Thymus (tissue), 11 donors: Measurements from ENCODE around the gene UGT1A1. TPM values are rescaled to one million over a fixed set of nuclear protein-coding genes. Genes with fewer than 3 reads are reported as not detected.

ENCODE experiments used
- DNase-seq, 9 donors: peaks; one replicate each; pipeline ENCODE4 v3.0.0-alpha.2; 2013; ENCODE audit warnings: low spot score in 9 of 9, low read depth in 6 of 9, missing footprints in 1 of 9
- H3K27ac ChIP-seq, 2 donors: one replicate each; pipeline ENCODE4 v1.5.1; 2013; ENCODE audit warnings: control low read depth in 1 of 2, low read depth in 1 of 2, low read length in 1 of 2, mild to moderate bottlenecking in 1 of 2, moderate library complexity in 1 of 2
- H3K27me3 ChIP-seq, 2 donors: one replicate each; pipeline ENCODE4 v1.5.1; 2013; ENCODE audit warnings: low read length in 1 of 2; ENCODE audit not compliant: control insufficient read depth in 2 of 2, insufficient read depth in 1 of 2
- H3K36me3 ChIP-seq, 2 donors: one replicate each; pipeline ENCODE4 v1.5.1; 2013; ENCODE audit warnings: low read length in 1 of 2, mild to moderate bottlenecking in 1 of 2, moderate library complexity in 1 of 2; ENCODE audit not compliant: control insufficient read depth in 2 of 2, insufficient read depth in 2 of 2
- H3K4me1 ChIP-seq, 2 donors: one replicate each; pipeline ENCODE4 v1.5.1; 2013; ENCODE audit warnings: low read length in 2 of 2; ENCODE audit not compliant: control insufficient read depth in 2 of 2, insufficient read depth in 2 of 2
- H3K4me3 ChIP-seq, 2 donors: one replicate each; pipeline ENCODE4 v1.5.1; 2013; ENCODE audit warnings: low read length in 2 of 2, control low read depth in 1 of 2, mild to moderate bottlenecking in 1 of 2
- H3K9me3 ChIP-seq, 2 donors: one replicate each; pipeline ENCODE4 v1.5.1; 2013; ENCODE audit warnings: low read length in 1 of 2, mild to moderate bottlenecking in 1 of 2; ENCODE audit not compliant: control insufficient read depth in 2 of 2, insufficient read depth in 1 of 2
- WGBS: extraction: QIAGEN DNeasy Blood & Tissue Kit; methylation state at CpG from one replicate; pipeline ENCODE4 v1.1.7; 2013; 5-methylcytosine and 5-hydroxymethylcytosine counted together
- polyA plus RNA-seq: library from polyadenylated mRNA; stranded (reverse); fragments of 200-250 nt; gene quantifications from one replicate; pipeline ENCODE4 v1.2.3, GENCODE V29; 2013
- total RNA-seq: library from RNA; stranded (reverse); fragments of 120-200 nt; gene quantifications from one replicate; pipeline ENCODE4 v1.2.4, GENCODE V29; 2013
- donor health status: healthy.

Gene UGT1A1
- total and polyA plus RNA-seq, 2 donors: 0.09 to 0.32 TPM

- no peak overlapping the region for H3K27ac ChIP-seq
- H3K9me3 ChIP-seq: peaks cover 0 to 4% of the 10 kb centered on the region in 2 donors
- H3K4me3 ChIP-seq: no peak overlapping the region
- H3K36me3 ChIP-seq: no peaks in the 10 kb centered on the region
- no peaks in the 10 kb centered on the region for H3K4me1 ChIP-seq
- DNase-seq: no peak
- H3K27me3 ChIP-seq: no peaks in the 10 kb centered on the region
- WGBS: 71% methylated on average over 7 of the region's 7 CpGs
These were observed 39.1 kb downstream of the UGT1A1 start for GRCh38 chr2:233799087-233799665.

- whole genome bisulfite sequencing: 56% methylated on average over 5 of the region's 5 CpGs
- H3K27me3 ChIP-seq: peaks cover 0 to 2% of the 10 kb centered on the region in 2 donors
These were observed 39.6 kb downstream of the UGT1A1 start for GRCh38 chr2:233799716-233800115.

GRCh38 chr2:233800208-233800607, 40.1 kb downstream of the UGT1A1 start:
- H3K27ac ChIP-seq: no peak overlapping the region
- H3K27me3 ChIP-seq: peaks cover 0 to 4% of the 10 kb centered on the region in 2 donors
- WGBS: 89% methylated on average over 7 of the region's 7 CpGs
- H3K9me3 ChIP-seq: peaks cover 0 to 4% of the 10 kb centered on the region in 2 donors
- H3K4me3 ChIP-seq: no peak overlapping the region
- no peak for DNase-seq
- no peaks in the 10 kb centered on the region for H3K4me1 ChIP-seq
- no peaks in the 10 kb centered on the region for H3K36me3 ChIP-seq

More at GRCh38 chr2:233799716-233800115, 39.6 kb downstream of the UGT1A1 start:
- DNase-seq: no peak
- Histone ChIP-seq H3K36me3 (no peaks in the 10 kb centered on the region), H3K4me1 (no peaks in the 10 kb centered on the region), H3K27ac (no peak overlapping the region), H3K9me3 (peaks cover 0 to 4% of the 10 kb centered on the region in 2 donors), H3K4me3 (no peak overlapping the region)

GRCh38 chr2:233801357-233802131, 41.5 kb downstream of the UGT1A1 start:
- Histone ChIP-seq H3K27ac (no peak overlapping the region), H3K36me3 (no peaks in the 10 kb centered on the region), H3K4me1 (no peaks in the 10 kb centered on the region), H3K4me3 (no peak overlapping the region), H3K9me3 (peaks cover 0 to 4% of the 10 kb centered on the region in 2 donors), H3K27me3 (peaks cover 0 to 4% of the 10 kb centered on the region in 2 donors)
- no peak for DNase-seq
- 65% methylated on average over 9 of the region's 9 CpGs for WGBS

GRCh38 chr2:233802132-233802815, 42.2 kb downstream of the UGT1A1 start:
- DNase-seq: no peak
- Histone ChIP-seq H3K36me3 (no peaks in the 10 kb centered on the region), H3K27me3 (peaks cover 0 to 4% of the 10 kb centered on the region in 2 donors), H3K27ac (no peak overlapping the region), H3K4me1 (no peaks in the 10 kb centered on the region), H3K9me3 (peaks cover 0 to 4% of the 10 kb centered on the region in 2 donors), H3K4me3 (no peak overlapping the region)
- WGBS: 82% methylated on average over 3 of the region's 3 CpGs

GRCh38 chr2:233803292-233803911, 43.3 kb downstream of the UGT1A1 start:
- no peak for DNase-seq
- WGBS: 87% methylated on average over 2 of the region's 2 CpGs
- Histone ChIP-seq H3K4me1 (no peaks in the 10 kb centered on the region), H3K4me3 (no peak overlapping the region), H3K27ac (no peak overlapping the region), H3K36me3 (no peaks in the 10 kb centered on the region), H3K9me3 (peaks cover 0 to 4% of the 10 kb centered on the region in 2 donors), H3K27me3 (peaks cover 0 to 4% of the 10 kb centered on the region in 2 donors)

- H3K27ac ChIP-seq: no peak overlapping the region
- peaks cover 0 to 4% of the 10 kb centered on the region in 2 donors for H3K9me3 ChIP-seq
- WGBS: 78% methylated on average over 8 of the region's 8 CpGs
- H3K36me3 ChIP-seq: no peaks in the 10 kb centered on the region
- no peak overlapping the region for H3K4me3 ChIP-seq
- H3K4me1 ChIP-seq: no peaks in the 10 kb centered on the region
- DNase-seq: no peak
- H3K27me3 ChIP-seq: peaks cover 0 to 4% of the 10 kb centered on the region in 2 donors
These were observed 43.9 kb downstream of the UGT1A1 start for GRCh38 chr2:233803994-233804393.

GRCh38 chr2:233807215-233807865, 47.3 kb downstream of the UGT1A1 start:
- Histone ChIP-seq H3K27ac (no peak overlapping the region), H3K4me1 (no peaks in the 10 kb centered on the region), H3K4me3 (no peak overlapping the region), H3K36me3 (no peaks in the 10 kb centered on the region), H3K27me3 (peaks cover 0 to 4% of the 10 kb centered on the region in 2 donors), H3K9me3 (no peaks in the 10 kb centered on the region)
- no peak for DNase-seq
- WGBS: 80% methylated on average over 12 of the region's 12 CpGs
